Myocyte (in vitro differentiated cells): Measurements from ENCODE around the gene ZNF521. TPM values are rescaled to one million over a fixed set of nuclear protein-coding genes. Genes with fewer than 3 reads are reported as not detected.

Source experiments
- DNase-seq: peaks from one replicate; pipeline ENCODE4 v3.0.0-alpha.2; 2012; ENCODE audit warnings: low read depth
- total RNA-seq: library from RNA; depleted of rRNA; stranded (reverse); fragments of >200 nt; gene quantifications from 2 replicates; pipeline ENCODE4 v1.2.3, GENCODE V29; 2014

ZNF521 gene
- total RNA-seq, 1 donor from 2014 or later, result 27.2 TPM

DNA sequence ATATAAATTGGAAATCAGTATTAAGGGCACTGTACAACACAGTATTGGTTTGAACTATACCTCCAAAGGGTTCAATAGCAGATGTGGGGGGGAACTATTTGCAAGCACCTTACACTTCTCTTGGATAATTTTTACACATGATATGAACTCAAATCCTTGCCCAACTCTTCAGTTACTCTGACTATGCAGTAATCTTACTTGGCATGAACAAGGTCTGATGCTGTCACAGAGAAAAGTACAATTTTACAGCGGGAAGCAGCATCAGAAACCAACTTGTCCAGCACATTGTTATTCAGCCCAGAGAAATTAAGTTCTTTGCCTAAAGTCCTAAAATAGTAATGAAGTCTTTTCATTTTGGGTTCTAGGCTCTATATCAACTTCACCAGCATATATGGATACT lies 98.2 kb downstream of the ZNF521 start:
- DNase-seq, result no peak

DNA sequence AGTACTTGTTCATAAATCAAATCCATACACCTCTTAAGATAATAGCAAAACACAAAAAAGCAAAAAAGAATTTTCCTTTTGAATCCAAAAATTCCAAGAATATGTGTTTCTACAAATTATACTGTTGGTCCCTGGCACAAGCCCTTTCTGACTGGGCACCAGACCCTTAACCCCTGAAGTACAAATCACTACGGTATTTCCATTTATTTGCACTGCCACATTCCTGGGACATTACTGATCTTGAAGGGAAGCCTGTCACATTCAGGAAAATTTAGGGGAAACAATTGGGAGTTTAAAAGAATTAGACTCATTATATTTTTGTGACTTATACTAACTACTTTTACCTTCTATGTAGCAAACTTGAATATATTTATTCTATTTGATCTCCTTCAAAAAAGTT lies 98.8 kb downstream of the ZNF521 start:
- DNase-seq, result no peak

DNA sequence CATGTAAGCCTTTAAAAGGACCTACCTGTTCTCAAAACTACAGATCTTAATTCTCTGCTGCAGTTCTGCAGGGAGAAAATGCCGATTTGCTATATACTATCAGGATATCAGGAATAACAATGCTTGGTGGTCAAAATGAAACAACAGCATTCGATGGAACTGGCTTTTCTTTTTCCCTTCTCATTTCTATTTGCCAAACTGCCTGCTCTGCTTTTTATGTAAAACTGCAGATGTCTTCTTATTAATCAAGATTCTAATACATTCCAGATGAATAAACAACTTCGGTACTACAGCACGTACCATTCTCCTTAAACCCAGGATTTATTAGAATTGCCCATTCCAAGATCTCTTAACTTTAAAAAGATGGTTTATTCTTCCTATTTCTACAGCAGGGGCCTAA lies 100.9 kb downstream of the ZNF521 start:
- DNase-seq, result no peak

DNA sequence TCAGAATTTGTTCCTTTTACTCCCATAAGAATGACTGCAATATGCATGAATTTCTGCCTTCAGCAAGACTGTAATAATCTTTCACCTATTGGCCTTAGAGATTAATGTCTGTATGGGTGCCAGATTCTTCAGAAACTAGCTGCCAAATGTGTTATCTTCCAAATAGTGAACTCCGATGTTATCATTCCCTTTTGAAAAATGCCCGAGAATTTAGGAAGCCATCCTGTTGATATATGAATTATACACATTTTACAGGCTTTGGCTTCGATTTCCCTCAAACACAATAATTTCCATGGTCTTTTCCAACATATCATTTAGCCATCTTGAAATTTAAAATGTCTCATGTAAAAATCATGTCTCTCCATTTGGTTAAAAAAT lies 101.5 kb downstream of the ZNF521 start:
- DNase-seq, result no peak

DNA sequence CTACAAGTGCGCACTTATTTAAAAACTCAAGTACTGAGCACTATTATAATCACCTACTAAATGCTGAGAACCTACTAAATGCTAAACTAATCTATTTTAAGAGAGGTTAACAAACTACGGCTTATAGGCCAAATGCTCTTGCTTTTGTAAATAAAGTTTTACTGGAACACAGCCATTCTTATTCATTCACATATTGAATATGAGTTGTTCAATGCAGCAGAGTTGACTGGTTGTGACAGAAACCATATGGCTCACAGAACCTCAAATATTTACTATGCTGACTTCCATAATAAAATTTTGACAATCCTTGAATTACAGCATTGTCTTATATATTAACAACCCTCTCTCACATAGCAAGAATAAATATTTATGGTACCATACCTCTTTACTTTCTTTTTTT lies 103.2 kb downstream of the ZNF521 start:
- DNase-seq, result no peak

DNA sequence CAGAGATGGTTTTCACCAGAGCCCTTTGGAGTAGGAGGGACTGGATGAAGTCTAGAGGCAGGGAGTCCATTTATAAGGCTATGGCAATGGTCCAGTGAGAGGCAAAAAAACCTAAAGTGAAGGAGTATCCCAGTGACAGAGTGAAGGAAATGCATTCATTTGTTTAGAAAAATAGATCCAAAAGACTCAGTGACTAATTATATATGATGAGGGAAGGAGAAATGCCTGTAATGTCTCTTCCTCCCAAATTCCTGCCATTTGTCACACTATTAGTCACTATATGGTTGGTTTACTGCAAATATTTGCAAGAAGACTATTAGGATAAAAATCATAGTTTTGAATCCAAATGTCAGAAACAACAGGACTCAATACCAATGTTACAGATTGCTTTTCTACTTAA lies 104.2 kb downstream of the ZNF521 start:
- DNase-seq, result no peak

DNA sequence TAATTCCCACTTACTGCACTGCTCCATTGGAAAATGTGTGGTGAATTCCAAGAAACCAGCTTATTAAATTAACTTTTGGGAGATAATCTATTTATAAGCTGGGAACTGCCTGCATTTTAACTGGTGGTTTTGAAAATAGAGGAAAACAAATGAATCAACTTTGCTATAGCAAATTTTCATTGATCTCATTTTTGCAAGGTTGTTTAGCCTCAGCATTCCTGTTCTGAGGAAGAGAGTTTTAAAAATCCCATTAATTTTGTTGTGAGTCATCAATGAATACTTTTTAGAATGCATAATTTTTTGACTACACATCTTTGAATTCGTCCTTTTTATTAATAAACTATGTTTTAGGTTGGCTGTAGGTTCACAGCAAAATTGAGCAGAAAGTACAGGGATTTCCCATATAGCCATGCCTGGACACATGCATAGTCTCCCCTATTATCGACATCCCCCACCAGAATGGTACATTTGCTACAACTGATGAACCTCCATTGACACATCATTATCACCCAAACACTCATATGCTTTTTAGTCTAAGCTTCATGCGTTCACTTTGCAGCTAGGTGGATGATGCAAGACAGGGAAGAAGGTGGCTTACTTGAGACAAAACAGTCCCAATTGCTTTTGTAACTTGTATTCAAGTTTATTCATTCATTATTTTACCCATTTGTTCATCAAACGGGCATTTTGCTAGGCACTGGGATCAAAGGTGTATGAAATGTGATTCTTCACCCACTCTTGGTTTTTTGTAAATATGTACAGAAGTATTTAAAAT lies 106.9 kb downstream of the ZNF521 start:
- DNase-seq, result no peak

DNA sequence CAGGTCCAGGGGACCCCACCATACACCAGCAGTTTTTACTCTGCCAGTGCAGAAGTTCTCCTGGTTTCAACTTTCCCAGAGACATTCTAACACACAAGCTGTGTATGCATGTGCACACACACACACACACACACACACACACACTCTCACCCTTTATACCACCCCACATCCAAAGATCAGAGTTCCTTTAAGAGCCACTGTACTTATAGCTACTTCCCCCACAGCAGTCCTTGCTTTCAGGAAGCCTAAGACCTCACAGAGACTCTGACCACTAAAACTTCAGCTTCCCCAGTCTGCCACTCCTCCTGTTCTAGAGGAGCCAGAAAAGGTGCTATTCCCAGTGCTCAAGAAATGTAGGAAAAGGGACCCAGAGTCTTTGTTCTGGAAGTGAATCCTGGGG lies 107.8 kb downstream of the ZNF521 start:
- DNase-seq, result no peak

DNA sequence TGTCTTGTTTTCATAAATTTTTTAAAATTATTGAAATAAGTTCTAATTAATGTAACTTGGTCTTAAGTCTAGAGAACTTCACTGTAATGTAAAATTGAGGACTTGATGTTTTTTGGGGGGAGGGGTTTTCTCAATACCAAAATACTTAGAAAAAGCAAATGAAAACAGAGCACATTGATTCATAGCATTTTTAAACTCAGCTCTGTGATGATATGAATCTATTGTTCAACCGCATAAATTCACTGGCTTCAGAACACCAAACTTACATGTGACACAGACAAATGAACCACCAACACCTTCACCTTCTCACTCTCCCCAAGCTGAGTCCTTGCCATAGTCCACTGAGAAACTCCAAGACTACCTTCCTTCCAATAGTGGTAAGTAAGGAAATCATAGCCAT lies 108.2 kb downstream of the ZNF521 start:
- no peak for DNase-seq

DNA sequence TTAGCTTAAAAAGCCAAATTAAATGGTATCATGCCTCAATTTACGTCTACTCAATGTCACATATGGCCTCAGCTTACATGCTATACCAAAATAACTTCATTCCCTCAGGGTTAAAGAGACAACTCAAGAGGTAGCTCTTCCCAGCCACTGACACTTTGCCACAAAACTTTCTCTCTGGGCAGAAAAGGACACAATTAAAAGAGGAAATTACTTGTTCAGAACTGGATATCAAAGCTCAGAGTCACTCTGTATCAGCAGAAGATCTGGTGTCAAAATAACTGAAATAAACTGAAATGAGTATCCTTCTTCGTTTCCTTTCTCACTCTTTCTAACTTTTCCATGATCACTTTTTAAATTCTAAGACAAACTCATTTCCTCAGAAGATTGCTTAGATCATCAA lies 108.7 kb downstream of the ZNF521 start:
- no peak for DNase-seq

DNA sequence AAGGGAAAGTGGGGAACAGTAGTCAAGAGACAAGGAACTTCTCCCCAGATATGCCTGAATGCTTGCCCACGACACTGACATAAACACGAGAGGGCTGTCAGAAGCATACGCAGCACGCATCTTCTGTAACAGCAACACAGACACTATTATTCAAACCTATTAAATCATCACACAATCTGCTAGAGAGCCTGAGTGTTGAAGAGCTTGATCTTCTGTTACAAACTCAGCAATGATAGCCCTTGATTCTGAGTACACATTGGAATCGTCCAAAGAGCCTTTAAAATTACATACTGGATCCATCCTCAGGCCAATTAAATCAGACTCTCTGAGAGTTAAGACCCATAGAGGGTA lies 111.6 kb downstream of the ZNF521 start:
- no peak for DNase-seq

DNA sequence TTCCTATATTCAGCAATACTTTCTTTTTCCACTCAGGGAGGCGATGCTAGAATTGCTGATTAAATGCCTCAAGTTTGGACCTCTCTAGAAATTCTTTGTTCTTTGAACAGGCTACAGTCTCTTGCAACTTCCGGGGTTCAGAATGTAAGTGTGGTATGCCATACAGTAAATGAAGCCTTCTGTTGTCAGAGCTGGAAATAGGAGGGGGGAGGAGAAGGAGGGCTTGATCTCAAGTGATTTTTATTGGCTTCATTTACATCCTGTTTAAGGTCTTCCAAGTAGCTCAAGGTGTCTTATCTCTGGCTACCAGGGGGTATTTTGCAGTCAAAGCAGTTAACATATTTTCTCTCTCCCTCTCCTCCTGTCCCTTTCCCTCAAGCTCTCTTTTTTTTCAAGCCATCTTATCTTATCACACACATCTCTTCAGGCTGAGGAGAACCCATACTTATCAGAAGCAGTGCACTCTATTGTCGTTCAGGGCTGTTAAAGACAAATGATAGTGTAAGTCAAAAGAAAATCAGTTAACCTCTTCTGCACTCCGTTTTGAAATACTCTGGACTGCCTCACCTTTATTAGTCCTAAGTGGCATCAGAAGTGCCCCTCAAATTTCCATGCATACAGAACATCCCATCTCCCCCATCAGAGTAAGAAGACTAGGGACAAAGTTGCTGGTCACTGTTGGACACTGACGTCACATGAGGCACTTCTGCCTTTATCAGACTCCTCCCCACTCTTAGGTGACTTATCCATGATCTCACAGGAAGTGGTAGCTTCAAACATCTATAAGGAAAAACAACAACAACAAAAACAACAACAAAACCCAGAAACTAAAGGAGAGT lies 112.2 kb downstream of the ZNF521 start:
- DNase-seq, result no peak

DNA sequence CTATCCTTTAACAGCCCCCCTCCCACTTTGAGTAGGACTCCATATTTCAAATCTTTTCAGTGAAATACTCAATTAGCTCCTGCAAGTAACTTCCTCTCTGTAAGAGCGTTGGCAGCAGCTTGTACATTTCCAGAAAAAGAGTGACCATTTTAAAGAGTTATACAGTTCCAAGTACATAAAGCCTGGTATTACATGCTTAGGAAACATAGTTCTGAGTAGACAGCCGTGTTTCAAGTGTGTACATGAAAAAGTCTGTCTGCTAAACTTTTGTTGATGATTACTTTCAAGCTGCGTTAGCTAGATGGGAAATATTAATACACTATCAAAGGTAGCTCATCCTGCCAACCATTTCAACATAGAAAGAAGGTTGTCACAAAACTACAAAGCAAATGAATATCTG lies 112.8 kb downstream of the ZNF521 start:
- DNase-seq, result no peak

DNA sequence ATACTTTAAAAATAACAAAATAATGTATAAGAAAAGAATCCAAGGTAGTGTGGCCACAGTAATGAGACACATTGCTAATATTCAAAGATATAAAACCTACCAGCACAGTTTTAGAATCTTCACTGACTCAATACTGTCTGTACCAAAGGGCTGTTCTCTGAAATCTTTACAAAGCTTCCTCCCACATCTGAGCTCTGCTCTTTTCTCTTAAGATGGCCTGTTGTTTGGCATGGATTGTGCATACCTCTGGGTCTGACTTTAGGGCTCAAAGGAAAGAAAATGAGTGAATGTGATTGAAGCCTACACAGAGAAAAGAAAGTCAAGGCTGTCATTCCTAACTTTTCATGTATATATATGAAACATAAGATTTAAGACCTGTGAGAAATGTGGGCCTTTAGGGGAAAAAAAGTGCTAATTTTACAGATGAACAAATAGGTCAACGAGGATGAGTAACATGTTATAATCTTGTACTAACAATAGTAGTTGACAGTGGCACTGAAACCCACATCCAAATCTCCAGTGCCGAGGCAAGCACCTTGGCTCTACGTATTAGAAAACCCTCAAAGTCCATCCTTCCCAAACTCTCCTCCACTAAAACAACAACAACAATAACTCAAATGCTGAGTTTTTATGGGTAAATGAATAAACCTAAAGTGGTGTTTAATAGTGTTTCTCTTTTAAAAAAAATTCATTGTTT lies 114.2 kb downstream of the ZNF521 start:
- DNase-seq, result no peak

DNA sequence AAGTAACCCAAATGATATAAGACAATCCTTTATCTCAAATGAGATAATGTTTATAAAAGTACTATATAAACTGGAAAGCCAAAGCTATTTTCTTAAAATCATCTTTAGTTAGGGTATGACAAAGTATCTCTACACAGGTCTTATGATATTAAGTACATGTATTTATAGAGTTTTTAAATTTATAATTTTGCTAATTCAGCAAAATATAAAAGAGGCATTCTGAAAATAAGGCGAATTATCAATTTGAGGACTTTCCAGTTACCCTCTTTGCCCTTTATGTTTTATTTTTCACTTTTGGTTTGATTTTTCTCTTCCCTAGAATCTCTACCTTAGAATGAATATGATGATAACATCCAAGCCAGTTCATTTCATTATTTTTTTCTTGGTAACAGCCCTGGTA lies 115.2 kb downstream of the ZNF521 start:
- no peak for DNase-seq

DNA sequence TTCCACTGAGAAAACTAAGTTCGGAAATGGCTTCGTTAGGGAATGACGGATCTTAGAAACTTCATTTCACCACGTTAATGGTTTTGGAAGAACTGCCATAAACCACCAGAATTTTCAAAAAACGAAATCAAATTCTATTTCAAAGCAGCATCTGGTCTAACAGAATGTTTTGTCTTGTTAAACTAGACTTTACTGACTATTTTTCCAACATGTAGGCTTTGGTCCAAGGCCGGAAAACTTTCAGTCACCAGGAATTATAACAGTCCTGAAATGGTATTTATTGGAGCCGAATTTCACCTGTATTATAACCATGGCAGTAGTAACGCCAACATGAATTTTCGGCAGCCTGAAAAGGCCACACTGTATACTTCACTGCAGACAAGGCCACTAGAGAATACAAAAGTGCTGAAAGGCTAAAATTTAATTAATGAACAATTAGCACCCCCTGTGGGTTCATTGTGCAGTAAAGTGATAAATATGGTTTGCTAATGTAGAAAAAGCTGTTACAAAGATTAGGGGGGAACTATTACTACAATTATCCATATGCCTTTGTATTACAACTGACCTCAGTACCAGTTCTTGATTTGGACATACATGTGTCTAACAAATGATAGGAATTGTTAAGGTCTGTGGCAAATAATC lies 116.4 kb downstream of the ZNF521 start:
- DNase-seq, result no peak

DNA sequence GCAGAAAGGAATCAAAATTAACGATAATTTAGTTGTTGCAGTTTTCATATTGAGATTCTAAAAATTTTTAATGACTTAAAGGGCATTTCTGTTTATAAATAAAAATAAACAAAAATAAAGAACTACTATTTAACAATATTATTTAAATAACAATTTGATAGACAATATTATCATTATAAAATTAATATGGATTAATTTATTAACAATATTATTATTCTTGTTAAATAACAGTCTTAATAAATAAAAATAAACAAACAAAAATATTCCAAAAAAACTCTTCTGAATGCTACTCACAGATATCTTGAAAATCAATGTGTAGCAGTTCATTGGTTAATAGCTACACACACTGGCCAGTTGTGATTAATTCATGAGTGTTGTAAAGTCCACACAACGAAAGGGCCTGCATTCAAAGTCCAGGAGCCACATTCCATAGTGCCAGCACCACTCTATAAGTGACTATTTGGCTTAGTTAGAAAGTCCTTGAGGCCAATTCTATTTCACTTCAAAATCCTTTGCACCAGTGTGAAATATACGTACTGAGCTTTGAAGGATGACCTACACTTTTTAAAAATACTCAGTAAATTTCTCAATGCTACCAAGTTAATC lies 117.1 kb downstream of the ZNF521 start:
- no peak for DNase-seq

DNA sequence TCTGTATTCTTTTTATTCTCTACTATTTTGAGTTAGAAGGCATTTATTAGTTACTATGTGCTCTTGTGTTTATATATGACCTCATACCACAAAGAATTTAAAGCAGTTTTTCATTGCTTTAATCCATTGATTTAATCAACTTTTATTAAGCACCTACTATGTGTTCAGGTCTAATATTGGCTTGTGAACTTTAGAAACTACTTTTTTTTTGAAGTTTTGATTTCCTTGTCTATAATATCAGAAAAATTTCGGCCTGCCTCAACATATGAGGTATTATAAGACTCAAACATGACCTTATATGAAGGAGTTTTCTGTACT lies 117.7 kb downstream of the ZNF521 start:
- no peak for DNase-seq

DNA sequence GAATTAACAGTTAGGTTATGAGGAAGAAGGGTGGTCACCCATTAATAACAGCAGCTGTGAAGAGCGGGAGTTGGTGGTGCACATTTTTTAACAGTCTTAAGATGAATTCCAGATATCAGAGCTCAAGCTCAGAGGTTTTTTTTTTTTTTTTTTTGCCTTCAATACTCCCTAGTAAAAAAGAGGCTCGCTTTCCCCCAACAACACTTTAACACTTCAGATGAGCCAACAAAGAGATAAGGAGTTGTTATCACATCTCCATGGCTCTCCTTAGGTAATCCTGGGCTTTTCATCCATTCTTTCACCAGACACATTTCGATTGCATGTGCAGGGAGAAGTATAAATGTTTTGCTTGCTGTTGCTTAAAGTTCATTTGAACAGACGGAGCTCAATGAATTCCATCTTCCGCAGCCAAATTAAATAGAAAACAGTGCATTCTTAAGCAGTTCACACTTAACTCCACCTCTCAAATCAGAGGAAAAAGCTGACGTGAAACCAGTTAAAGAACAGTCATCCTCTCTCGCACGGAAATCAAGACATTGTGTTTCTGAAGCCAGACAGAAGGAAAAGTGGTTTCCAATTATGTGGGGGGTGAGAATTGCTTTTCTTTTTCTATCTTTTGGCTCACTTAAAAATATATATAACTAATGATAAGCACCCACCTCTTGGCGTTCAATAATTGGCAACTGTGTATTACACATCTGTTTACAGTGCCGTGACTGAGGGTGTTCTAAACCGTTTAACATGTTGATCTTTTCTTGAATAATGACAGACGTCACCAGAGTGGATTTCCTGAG lies 118.2 kb downstream of the ZNF521 start:
- no peak for DNase-seq

DNA sequence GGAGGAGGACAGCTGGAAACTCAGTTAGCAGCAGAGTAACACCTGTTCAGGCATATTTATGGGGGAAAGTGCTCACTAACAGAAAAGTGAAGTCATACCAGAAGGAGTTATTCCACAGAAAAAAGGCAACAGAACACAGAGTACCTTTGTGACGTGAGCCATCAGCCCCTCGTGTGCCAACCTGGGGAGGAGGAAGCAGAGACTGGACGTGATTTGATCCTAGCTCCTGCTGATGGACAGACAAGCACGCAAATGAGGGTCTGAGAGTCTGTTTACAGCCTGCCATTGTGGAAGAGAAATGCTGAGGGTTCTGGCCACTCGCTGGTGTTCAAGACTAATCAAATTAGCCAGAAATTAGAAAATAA lies 120.7 kb downstream of the ZNF521 start:
- DNase-seq, result no peak
